ENCODE results near the gene DCUN1D1.

The DCUN1D1 gene

GRCh38 chr3:182925944-182926337 is 54.4 kb downstream of the DCUN1D1 start:
- DNase-seq, result no peak

DNA sequence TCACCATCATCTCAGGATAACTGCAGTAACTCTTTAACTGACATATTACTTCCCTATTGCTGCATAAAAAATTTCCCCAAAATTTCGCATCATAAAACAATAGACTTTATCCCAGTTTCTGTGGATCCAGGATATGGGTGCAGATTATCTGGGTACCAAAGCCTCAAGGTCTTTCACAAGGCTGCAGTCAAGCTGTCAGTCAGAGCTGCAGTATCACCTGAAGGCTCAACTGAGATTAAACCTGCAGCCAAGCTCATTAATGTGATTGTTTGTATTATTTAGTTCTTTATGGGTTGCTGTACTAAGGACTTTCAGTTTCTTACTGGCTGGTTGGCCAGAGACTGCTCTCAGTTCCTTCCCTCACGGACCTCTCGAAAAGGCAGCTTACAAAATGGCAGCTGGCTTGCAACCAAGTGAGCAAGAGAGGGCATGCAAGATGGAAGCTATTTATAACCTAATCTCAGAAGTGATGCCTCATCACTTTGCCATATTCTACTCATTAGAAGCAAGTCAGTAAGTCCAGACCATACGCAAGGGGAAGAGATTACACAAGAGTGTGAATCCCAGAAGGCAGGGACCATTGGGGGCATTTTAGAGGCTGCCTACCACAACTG is 54.9 kb downstream of the DCUN1D1 start:
- DNase-seq, result no peak

- DNase-seq, result no peak
Observed at GRCh38 chr3:182921665-182922355, 58.5 kb downstream of the DCUN1D1 start.

DNA sequence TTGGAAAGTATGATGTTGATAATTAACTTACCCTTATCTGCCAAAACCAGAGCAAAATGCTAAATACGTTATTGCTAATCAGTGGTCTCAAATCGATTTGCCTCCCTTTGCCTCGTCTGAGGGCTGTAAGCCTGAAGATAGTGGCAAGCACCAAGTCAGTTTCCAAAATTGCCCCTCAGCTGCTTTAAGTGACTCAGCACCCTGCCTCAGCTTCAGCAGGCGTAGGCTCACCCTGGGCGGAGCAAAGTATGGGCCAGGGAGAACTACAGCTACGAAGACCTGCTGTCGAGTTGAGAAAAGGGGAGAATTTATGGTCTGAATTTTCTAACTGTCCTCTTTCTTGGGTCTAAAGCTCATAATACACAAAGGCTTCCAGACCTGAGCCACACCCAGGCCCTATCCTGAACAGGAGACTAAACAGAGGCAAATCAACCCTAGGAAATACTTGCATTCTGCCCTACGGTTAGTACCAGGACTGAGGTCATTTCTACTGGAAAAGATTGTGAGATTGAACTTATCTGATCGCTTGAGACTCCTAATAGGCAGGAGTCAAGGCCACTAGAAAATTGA is 59.7 kb downstream of the DCUN1D1 start:
- no peak for DNase-seq

- DNase-seq, result no peak
Observed at GRCh38 chr3:182919866-182920357, 60.4 kb downstream of the DCUN1D1 start.

GRCh38 chr3:182917134-182917533 is 63.2 kb downstream of the DCUN1D1 start:
- DNase-seq, result no peak

DNA sequence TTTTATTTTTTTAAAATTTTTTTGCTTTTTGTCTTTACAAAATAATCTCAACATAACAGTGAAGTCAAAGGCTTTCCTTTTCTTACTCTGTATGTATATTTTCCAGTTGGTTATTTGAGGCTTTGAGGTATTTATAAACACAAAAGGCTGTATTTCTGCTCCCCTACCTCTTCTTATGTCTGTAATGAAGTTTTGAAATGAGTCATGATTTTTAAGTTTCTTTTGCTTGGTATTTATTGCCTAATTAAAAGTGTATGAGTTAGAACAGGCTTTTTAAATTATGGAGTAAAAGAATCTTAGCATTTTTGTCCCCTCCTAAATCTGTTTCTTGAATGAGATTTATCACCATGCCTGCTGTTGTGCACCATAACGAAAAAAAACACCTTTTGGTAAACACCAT is 66.0 kb downstream of the DCUN1D1 start:
- no peak for DNase-seq

GRCh38 chr3:182913889-182914288 is 66.4 kb downstream of the DCUN1D1 start:
- no peak for DNase-seq

DNA sequence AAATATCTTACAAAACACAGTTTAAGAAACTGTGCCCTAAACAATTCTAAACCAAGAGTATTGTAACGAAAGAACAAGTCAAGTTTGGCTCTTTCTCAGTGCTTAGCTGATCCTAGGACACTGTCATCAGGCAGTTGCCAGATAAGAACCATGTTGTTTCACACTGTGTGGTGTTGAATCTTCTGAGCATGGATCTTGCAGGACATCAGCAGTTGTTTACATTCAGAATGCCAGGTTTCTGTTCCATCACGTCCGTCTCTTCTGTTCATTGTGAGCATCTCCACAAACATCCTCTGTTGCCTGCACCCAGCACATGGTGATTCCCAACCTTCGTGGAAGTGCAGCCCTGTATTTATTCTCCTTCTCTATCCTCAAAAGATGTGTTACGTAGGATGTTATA is 67.9 kb downstream of the DCUN1D1 start:
- no peak for DNase-seq

GRCh38 chr3:182911782-182912111 is 68.6 kb downstream of the DCUN1D1 start:
- no peak for DNase-seq

DNA sequence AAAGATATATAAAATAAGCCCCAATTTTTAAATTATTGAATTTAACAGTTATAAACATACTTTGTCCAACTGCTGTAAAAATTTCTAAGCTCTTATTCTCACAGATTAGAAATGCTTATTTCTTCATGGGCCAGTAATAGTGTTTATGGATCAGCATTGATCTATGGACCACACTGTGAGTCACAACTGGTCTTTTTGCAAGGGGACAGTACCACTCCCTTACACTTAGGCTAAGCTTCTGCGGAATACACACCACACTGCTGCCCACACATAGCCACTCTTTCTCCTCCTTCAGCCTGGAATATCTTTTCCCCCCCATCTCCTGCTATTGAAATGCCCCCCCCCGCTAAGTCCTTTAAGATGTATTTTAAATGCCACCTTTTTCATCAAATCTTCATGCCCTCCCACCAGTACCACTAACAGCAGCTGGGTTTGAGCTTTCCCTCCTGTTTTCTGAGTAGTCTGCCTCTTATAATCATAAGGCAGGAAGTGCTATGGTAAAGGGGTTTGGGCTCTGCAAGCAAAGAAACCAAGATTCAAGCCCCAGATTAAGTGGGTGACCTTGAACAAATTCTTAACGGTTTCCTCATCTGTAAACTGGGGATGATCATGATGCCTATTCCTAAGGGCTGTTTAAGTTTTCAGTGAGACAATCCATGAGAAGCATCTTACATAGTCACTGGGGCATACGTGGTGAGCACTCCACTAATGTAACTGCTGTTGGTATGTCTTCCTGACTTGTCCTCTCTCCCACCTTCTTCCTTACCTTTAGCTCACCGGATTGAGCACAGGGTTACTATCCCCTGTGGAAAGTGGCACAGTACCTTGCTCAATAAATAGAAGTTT is 69.2 kb downstream of the DCUN1D1 start:
- no peak for DNase-seq

- no peak for DNase-seq
Observed at GRCh38 chr3:182909318-182910040, 70.9 kb downstream of the DCUN1D1 start.

DNA sequence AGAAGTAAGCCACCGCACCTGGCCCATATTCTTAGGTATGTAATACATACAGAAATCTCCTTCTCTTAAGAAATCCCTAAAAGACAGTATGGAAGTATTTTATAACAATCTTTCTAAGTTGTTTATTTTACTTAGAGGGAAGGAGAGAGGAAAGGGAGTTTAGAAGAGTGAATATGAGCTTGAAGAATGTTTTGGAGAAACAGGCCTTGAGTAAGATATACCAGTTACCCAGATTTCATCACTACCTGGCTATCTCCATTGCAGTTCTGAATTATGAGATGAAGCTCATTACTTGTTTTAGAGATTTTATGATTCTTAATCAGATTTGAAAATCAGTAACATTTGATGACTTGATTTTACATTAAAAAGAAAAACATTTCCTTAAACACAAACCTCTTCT is 71.9 kb downstream of the DCUN1D1 start:
- DNase-seq, result no peak

DNA sequence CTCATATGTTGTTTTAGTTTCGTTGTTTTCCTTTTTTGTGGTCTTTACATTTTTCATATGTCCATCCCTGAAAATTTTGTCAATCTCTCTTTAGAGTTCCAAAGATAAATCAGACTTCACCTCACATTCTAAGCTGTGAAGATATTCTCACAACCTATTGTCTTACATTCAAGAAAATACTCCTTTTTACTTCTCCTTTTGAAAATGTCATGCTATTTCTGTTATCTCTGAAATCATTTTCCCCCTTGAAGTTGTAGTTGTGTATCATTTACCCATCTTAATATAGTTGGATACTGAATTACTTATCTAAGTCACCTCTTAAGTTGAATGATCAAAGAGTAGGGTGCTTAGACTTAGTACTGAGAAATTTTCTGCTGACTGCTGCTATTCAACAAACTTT is 74.3 kb downstream of the DCUN1D1 start:
- DNase-seq, result no peak

DNA sequence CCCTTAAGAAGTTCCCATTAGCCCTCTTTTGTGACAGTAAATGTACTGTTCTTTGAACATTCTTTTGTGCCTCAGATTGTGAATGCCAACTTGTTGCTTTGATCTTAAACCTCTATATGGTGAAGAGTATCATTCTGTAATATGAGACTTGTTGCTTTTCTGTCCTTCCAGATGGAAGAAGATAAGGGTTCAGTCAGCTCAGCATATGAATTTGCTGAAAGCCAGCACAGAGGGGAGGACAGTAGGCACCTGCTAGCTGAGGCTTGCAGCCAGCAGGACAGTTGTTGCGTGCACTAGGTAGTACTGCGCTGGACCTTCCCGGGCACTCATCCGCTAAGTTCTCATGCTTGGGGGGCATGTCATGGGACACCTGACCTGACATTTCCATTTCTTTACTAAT is 74.7 kb downstream of the DCUN1D1 start:
- DNase-seq, result no peak

DNA sequence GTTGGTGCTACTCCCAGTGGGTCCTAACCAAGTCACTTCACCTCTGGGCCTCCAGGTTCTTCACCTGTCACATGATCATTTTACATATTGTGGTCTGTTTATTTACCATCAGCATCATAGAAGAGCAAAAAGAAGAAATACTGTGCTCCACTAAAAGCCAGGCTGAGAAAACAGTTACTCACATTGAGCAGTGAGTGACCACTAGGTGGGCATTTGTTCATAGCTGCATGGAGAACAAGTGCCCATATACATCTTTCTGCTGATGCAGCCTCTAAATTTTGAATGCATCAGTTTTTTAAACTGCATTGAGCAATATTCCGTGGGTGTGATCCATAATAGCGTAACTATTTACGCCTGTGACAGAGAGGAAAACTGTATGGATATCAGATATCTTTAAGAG is 76.2 kb downstream of the DCUN1D1 start:
- DNase-seq, result no peak

- peak; percentile 14 to 39 for DNase-seq
Observed at GRCh38 chr3:182902236-182902635, 78.1 kb downstream of the DCUN1D1 start.

DNA sequence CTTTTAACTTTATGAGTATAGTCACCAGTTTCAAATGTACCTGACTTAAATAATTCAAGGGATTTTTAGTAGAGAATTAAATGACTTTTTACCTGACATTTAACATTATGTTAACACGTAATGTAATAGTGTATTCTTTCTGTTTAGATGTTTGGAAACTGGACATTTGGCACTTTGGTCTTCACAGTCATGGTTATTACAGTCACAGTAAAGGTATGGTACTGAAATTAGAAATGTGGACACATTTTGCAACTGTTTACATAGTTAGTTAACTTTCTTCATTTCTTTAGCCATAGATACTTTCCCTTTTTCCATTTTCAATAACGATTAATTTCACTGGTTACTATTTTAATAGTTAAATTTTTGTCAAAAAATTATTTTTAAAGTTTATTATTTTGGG is 83.8 kb downstream of the DCUN1D1 start:
- no peak for DNase-seq

GRCh38 chr3:182895513-182896112 is 84.7 kb downstream of the DCUN1D1 start:
- no peak for DNase-seq

DNA sequence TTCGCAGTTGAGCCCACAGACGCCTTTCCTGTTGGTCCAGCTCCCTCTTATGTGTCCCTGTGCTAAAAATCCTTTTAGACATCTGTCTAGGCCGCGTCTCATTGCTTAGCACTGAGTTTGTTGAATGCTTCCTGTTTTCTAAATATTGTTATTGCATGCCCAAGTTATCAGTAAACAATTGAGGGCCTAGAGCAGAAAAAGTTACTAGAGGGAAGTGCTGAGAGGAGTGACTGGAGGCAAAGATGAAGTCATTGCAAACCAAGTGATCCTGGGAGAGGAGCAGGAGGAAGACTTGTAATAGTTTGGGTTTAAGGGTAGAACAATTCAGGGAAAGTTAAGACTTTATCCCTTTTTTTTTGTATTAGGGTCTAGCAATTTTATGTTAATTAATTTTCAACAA is 88.1 kb downstream of the DCUN1D1 start:
- no peak for DNase-seq

DNA sequence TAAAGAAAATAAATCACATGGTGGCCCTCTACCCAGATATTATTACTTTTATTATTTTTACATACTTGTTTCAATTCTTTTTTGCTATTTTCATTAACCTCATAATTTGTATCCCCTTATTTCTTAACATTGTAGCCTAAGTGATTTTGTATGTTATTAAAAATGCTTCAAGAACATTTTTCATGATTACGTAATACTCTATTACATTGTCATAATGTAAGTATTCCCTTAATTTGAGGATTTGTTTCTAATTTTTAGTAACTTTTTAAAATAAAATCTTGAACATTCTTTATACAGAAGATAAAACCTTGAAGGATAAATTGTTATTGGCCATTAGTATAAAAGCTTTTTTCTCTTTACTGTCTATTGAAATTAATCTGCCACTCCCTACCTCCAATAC is 89.0 kb downstream of the DCUN1D1 start:
- DNase-seq, result no peak

GRCh38 chr3:182889948-182890629 is 90.2 kb downstream of the DCUN1D1 start:
- DNase-seq, result no peak
